ENCODE results near the gene TNNT1.

TNNT1 gene

DNA sequence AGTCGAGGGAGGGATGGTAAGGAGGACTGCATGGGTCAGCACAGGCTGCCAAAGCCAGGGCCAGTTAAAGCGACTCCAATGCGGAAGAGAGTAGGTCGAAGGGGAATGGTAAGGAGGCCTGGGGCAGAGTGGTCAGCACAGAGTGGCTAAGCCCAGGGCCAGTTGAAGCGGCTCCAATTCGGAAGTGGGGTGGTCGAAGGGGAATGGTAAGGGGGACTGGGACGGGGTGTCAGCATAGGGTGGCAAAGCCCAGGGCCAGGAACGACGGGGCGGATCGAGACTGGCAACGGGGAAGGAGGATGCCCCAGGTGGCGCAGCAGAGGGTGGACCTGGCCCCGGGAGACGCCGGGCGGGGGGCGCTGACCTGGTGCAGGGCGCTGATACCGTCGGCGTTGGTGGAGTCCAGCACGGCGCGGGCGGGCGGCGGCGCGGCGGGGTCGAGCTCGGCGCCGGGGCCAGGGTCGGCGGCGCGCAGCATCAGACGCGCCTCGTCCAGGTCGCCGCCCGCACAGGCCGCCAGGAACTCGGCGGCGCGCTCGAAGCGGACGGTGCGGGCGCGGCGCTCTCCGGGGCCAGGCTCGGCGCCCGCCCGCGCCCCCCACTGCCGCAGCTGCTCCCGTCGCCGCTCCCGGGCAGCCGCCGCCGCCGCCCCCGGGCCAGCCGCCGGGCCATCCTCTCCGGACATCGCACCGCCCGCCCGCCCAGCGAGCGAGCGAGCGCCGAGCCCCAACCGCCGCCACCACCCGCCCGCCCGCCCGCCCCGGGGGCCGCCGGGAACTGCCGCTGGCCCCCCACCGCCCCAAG lies 31.9 kb downstream of the TNNT1 start, which contains the start of gene PPP1R12C:
TSS of gene PPP1R12C (minus strand) at position 779 of the 804 bp plus-strand sequence. CDS start at position 685, 94 bp downstream.
- Histone ChIP-seq H3F3A (ENCODE audit: low read depth) (no peaks in the 10 kb centered on the region), H3K36me3 (ENCODE audit: insufficient read depth, low read length) (no peaks in the 10 kb centered on the region), H3K9me3 (ENCODE audit: insufficient read depth, low read depth, low read length) (no peaks in the 10 kb centered on the region), H3K4me2 (ENCODE audit: low read depth, low read length, poor library complexity, severe bottlenecking) (peak within 1 kb of the TSS; percentile 97), H2AFZ (ENCODE audit: low read length) (peak within 1 kb of the TSS; percentile 94), H3K9ac (ENCODE audit: low read depth, low read length, poor library complexity, severe bottlenecking) (peak within 1 kb of the TSS; percentile 81), H3K27me3 (ENCODE audit: insufficient read depth, low read length, poor library complexity, severe bottlenecking) (no peaks in the 10 kb centered on the region), H3K4me1 (ENCODE audit: insufficient read depth, low read length, poor library complexity, severe bottlenecking) (peaks cover 34% of the 10 kb centered on the region), H3K79me2 (ENCODE audit: insufficient read depth, low read length) (peaks cover 51% of the 10 kb centered on the region), H4K20me1 (ENCODE audit: insufficient read depth, low read length, poor library complexity, severe bottlenecking) (peaks cover 49% of the 10 kb centered on the region), H3K9me2 (replicated peaks; ENCODE audit: low read depth, low read length) (no peaks in the 10 kb centered on the region), H3K4me3 (ENCODE audit: low read length, poor library complexity, severe bottlenecking) (peak within 1 kb of the TSS; percentile 86)
- TF ChIP-seq, protein P1, sequence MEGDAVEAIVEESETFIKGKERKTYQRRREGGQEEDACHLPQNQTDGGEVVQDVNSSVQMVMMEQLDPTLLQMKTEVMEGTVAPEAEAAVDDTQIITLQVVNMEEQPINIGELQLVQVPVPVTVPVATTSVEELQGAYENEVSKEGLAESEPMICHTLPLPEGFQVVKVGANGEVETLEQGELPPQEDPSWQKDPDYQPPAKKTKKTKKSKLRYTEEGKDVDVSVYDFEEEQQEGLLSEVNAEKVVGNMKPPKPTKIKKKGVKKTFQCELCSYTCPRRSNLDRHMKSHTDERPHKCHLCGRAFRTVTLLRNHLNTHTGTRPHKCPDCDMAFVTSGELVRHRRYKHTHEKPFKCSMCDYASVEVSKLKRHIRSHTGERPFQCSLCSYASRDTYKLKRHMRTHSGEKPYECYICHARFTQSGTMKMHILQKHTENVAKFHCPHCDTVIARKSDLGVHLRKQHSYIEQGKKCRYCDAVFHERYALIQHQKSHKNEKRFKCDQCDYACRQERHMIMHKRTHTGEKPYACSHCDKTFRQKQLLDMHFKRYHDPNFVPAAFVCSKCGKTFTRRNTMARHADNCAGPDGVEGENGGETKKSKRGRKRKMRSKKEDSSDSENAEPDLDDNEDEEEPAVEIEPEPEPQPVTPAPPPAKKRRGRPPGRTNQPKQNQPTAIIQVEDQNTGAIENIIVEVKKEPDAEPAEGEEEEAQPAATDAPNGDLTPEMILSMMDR (conservative IDR thresholded peaks at IDR 0.05; ENCODE audit: low read length) = no peak
- TF ChIP-seq EZH2phosphoT487 (IDR thresholded peaks at IDR 0.05; ENCODE audit: borderline replicate concordance) = no peak

DNA sequence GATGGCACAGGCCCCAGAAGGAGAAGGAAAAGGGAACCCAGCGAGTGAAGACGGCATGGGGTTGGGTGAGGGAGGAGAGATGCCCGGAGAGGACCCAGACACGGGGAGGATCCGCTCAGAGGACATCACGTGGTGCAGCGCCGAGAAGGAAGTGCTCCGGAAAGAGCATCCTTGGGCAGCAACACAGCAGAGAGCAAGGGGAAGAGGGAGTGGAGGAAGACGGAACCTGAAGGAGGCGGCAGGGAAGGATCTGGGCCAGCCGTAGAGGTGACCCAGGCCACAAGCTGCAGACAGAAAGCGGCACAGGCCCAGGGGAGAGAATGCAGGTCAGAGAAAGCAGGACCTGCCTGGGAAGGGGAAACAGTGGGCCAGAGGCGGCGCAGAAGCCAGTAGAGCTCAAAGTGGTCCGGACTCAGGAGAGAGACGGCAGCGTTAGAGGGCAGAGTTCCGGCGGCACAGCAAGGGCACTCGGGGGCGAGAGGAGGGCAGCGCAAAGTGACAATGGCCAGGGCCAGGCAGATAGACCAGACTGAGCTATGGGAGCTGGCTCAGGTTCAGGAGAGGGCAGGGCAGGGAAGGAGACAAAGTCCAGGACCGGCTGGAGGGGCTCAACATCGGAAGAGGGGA lies 32.7 kb downstream of the TNNT1 start:
- TF ChIP-seq, protein P1 (conservative IDR thresholded peaks at IDR 0.05; ENCODE audit: low read length) = no peak
- TF ChIP-seq EZH2phosphoT487 (IDR thresholded peaks at IDR 0.05; ENCODE audit: borderline replicate concordance) = no peak
- Histone ChIP-seq H3F3A (ENCODE audit: low read depth) (no peaks in the 10 kb centered on the region), H4K20me1 (ENCODE audit: insufficient read depth, low read length, poor library complexity, severe bottlenecking) (peaks cover 50% of the 10 kb centered on the region), H3K4me1 (ENCODE audit: insufficient read depth, low read length, poor library complexity, severe bottlenecking) (peaks cover 34% of the 10 kb centered on the region), H3K27me3 (ENCODE audit: insufficient read depth, low read length, poor library complexity, severe bottlenecking) (no peaks in the 10 kb centered on the region), H3K4me3 (ENCODE audit: low read length, poor library complexity, severe bottlenecking) (peak overlapping the region; percentile 83), H3K9me2 (replicated peaks; ENCODE audit: low read depth, low read length) (no peaks in the 10 kb centered on the region), H3K36me3 (ENCODE audit: insufficient read depth, low read length) (no peaks in the 10 kb centered on the region), H3K79me2 (ENCODE audit: insufficient read depth, low read length) (peaks cover 55% of the 10 kb centered on the region), H3K9ac (ENCODE audit: low read depth, low read length, poor library complexity, severe bottlenecking) (peak overlapping the region; percentile 76), H2AFZ (ENCODE audit: low read length) (no peak overlapping the region), H3K4me2 (ENCODE audit: low read depth, low read length, poor library complexity, severe bottlenecking) (peak overlapping the region; percentile 82), H3K9me3 (ENCODE audit: insufficient read depth, low read depth, low read length) (no peaks in the 10 kb centered on the region)

DNA sequence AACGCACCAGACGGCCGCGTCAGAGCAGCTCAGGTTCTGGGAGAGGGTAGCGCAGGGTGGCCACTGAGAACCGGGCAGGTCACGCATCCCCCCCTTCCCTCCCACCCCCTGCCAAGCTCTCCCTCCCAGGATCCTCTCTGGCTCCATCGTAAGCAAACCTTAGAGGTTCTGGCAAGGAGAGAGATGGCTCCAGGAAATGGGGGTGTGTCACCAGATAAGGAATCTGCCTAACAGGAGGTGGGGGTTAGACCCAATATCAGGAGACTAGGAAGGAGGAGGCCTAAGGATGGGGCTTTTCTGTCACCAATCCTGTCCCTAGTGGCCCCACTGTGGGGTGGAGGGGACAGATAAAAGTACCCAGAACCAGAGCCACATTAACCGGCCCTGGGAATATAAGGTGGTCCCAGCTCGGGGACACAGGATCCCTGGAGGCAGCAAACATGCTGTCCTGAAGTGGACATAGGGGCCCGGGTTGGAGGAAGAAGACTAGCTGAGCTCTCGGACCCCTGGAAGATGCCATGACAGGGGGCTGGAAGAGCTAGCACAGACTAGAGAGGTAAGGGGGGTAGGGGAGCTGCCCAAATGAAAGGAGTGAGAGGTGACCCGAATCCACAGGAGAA lies 33.5 kb downstream of the TNNT1 start:
- Histone ChIP-seq H3K9me3 (ENCODE audit: insufficient read depth, low read depth, low read length) (no peaks in the 10 kb centered on the region), H4K20me1 (ENCODE audit: insufficient read depth, low read length, poor library complexity, severe bottlenecking) (peaks cover 50% of the 10 kb centered on the region), H3K9me2 (replicated peaks; ENCODE audit: low read depth, low read length) (no peaks in the 10 kb centered on the region), H3F3A (ENCODE audit: low read depth) (no peaks in the 10 kb centered on the region), H2AFZ (ENCODE audit: low read length) (no peak overlapping the region), H3K27me3 (ENCODE audit: insufficient read depth, low read length, poor library complexity, severe bottlenecking) (no peaks in the 10 kb centered on the region), H3K4me3 (ENCODE audit: low read length, poor library complexity, severe bottlenecking) (peak overlapping the region; percentile 83), H3K36me3 (ENCODE audit: insufficient read depth, low read length) (no peaks in the 10 kb centered on the region), H3K79me2 (ENCODE audit: insufficient read depth, low read length) (peaks cover 55% of the 10 kb centered on the region), H3K4me2 (ENCODE audit: low read depth, low read length, poor library complexity, severe bottlenecking) (peak overlapping the region; percentile 82), H3K4me1 (ENCODE audit: insufficient read depth, low read length, poor library complexity, severe bottlenecking) (peaks cover 34% of the 10 kb centered on the region), H3K9ac (ENCODE audit: low read depth, low read length, poor library complexity, severe bottlenecking) (peak overlapping the region; percentile 76)
- no peak for TF ChIP-seq EZH2phosphoT487 (IDR thresholded peaks at IDR 0.05; ENCODE audit: borderline replicate concordance)
- TF ChIP-seq, protein P1 (conservative IDR thresholded peaks at IDR 0.05; ENCODE audit: low read length) = no peak

All from Loucy (cell line).